ENCODE results near the gene CFAP97.

Gene CFAP97

DNA sequence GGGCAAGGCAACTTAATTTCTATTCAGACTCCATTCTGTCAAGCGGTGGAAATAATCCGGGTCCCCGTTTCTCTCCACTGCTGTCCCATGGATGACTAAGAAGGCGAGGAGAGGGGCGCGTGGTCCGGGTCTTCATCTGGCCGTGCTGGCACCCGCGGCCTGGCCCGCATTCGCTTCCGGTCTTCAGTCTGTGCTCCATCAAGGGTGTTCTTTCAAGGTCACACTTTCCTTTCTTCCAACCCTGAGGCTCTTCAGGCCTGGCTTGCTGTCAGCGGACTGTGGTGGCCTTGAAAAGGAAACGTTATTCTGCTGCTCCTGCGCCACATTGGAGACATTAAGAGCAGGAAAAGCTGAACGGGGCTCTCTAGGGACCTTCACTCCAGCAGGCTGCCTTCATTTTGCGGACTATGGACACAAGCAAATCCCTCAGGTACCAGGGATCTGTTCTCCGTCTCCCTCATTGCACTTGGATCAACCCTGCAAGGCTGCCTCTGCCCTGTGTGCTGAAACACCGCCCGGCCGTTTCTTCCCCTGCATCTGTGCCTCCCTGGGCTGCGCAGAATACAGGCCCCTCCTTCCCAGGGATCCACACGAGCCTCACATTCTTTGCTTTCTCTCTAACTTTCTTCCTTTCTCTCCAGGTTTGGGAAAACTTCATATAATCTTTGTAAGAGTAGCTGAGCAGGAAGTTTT is 66.4 kb downstream of the CFAP97 start:
- TF ChIP-seq, protein P1, sequence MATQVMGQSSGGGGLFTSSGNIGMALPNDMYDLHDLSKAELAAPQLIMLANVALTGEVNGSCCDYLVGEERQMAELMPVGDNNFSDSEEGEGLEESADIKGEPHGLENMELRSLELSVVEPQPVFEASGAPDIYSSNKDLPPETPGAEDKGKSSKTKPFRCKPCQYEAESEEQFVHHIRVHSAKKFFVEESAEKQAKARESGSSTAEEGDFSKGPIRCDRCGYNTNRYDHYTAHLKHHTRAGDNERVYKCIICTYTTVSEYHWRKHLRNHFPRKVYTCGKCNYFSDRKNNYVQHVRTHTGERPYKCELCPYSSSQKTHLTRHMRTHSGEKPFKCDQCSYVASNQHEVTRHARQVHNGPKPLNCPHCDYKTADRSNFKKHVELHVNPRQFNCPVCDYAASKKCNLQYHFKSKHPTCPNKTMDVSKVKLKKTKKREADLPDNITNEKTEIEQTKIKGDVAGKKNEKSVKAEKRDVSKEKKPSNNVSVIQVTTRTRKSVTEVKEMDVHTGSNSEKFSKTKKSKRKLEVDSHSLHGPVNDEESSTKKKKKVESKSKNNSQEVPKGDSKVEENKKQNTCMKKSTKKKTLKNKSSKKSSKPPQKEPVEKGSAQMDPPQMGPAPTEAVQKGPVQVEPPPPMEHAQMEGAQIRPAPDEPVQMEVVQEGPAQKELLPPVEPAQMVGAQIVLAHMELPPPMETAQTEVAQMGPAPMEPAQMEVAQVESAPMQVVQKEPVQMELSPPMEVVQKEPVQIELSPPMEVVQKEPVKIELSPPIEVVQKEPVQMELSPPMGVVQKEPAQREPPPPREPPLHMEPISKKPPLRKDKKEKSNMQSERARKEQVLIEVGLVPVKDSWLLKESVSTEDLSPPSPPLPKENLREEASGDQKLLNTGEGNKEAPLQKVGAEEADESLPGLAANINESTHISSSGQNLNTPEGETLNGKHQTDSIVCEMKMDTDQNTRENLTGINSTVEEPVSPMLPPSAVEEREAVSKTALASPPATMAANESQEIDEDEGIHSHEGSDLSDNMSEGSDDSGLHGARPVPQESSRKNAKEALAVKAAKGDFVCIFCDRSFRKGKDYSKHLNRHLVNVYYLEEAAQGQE (IDR thresholded peaks at IDR 0.05; ENCODE audit: insufficient replicate concordance, low read depth): no peak
- no peak for TF ChIP-seq SPI1 (IDR thresholded peaks at IDR 0.05; ENCODE audit: borderline replicate concordance, low read depth)
- DNase-seq (ENCODE audit: low read depth in 1 of 2, low spot score in 1 of 2): no peak
- H3K27me3 ChIP-seq (ENCODE audit: insufficient read depth, poor library complexity, severe bottlenecking): peaks cover 25% of the 10 kb centered on the region
- no peak overlapping the region for H3K27ac ChIP-seq (replicated peaks)
- H3K4me3 ChIP-seq (replicated peaks; ENCODE audit: insufficient read depth, low read length): no peak overlapping the region

DNA sequence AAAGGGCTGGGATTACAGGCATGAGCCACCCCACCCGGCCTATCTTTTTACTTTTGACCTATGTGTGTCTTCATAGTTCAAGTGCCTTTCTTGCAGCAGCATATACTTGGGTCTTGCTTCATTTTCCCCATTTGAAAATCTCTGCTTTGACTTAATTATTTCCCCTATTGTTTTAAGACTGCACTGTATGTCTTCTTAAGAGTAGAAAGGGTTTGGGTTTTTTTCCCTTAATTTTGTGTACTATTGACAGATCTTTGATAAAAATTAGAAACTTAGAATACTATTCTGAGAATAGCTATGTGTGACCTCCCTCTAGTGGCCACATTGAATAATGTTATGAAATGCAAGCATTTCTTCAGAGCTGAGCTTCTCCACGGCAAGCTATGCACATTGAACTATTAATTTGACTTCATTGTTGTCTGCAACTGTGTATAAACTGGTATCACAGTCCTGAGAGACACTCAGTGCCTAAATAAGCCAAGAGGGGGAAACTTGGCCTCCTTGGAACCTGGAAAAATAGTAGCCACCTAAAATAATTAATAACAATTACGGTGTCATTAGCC is 69.4 kb downstream of the CFAP97 start:
- Histone ChIP-seq H3K27me3 (ENCODE audit: insufficient read depth, poor library complexity, severe bottlenecking) (peaks cover 11% of the 10 kb centered on the region), H3K27ac (replicated peaks) (no peak overlapping the region), H3K4me3 (replicated peaks; ENCODE audit: insufficient read depth, low read length) (no peak overlapping the region)
- peak in 1 of 2 experiments; percentile 18 for DNase-seq (ENCODE audit: low read depth in 1 of 2, low spot score in 1 of 2)
- TF ChIP-seq POLR2AphosphoS5 (IDR thresholded peaks at IDR 0.05; ENCODE audit: low read depth): no peak
- TF ChIP-seq, protein P2, sequence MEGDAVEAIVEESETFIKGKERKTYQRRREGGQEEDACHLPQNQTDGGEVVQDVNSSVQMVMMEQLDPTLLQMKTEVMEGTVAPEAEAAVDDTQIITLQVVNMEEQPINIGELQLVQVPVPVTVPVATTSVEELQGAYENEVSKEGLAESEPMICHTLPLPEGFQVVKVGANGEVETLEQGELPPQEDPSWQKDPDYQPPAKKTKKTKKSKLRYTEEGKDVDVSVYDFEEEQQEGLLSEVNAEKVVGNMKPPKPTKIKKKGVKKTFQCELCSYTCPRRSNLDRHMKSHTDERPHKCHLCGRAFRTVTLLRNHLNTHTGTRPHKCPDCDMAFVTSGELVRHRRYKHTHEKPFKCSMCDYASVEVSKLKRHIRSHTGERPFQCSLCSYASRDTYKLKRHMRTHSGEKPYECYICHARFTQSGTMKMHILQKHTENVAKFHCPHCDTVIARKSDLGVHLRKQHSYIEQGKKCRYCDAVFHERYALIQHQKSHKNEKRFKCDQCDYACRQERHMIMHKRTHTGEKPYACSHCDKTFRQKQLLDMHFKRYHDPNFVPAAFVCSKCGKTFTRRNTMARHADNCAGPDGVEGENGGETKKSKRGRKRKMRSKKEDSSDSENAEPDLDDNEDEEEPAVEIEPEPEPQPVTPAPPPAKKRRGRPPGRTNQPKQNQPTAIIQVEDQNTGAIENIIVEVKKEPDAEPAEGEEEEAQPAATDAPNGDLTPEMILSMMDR (IDR thresholded peaks at IDR 0.05; ENCODE audit: insufficient read depth, low read length): peak; percentile 30

DNA sequence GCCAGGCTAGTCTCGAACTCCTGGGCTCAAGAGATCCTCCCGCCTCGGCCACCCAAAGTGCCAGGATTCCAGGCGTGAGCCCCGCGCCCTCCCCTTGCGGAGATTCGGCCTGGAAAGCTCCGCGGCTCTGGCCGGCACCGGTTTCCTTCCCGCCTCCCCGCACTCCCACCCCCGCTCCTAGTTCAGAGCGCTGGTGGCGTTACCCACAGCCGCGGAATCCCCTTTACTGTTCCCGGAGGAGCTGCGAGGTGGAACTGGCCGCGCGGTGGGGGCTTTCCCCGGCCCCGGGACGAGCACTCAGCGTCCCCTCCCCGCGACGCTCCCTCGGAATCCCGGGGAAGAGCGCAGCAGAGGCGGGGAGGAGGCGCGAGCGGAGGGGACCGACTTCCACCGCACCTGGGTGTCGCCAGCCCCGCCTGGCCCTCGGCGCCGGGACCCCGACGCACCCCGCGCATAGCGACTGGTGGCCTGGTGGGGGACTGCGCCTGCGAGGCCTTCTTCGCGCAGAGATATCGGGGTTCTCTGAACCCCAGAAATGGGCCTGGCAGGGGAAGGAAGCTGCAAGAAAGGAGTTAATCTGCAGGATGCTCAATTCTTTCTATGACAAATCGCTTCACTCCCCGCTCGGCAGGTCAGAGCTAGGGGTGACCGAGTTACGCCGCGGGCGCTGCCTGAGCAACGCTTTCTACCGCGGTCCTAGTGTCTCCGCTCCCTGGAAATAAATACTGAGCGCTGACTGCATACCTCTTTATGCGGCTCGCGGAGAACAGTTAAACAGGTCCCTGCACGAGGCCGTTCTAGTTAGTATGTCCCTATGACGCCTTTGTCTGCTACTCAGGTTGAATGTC is 75.3 kb downstream of the CFAP97 start:
- TF ChIP-seq POLR2AphosphoS5 (IDR thresholded peaks at IDR 0.05; ENCODE audit: low read depth) (no peak), GABPA (IDR thresholded peaks at IDR 0.05; ENCODE audit: low read depth) (no peak), SPI1 (IDR thresholded peaks at IDR 0.05; ENCODE audit: borderline replicate concordance, low read depth) (no peak)
- TF ChIP-seq, protein P1 (IDR thresholded peaks at IDR 0.05; ENCODE audit: insufficient replicate concordance, low read depth): no peak
- TF ChIP-seq, protein P2 (IDR thresholded peaks at IDR 0.05; ENCODE audit: insufficient read depth, low read length): no peak
- peak overlapping the region; percentile 21 for H3K4me3 ChIP-seq (replicated peaks; ENCODE audit: insufficient read depth, low read length)

More for the DNA sequence above, 75.3 kb downstream of the CFAP97 start:
- no peak for DNase-seq (ENCODE audit: low read depth in 1 of 2, low spot score in 1 of 2)
- peaks cover 31% of the 10 kb centered on the region for H3K27me3 ChIP-seq (ENCODE audit: insufficient read depth, poor library complexity, severe bottlenecking)
- H3K27ac ChIP-seq (replicated peaks): no peak overlapping the region

All from HL-60 (cell line).